GM19463 (cell line): ENCODE results near the gene RB1.
"Not testable (repeated sequence)": the region's sequence is repeated elsewhere in the genome, so short reads cannot be mapped to it uniquely, and the experiment has no call there.

ENCODE experiments used
- ATAC-seq: cut with Tn5 transposase; IDR thresholded peaks from one replicate; pipeline ENCODE4 v1.9.1; 2021; ENCODE audit warnings: mild to moderate bottlenecking, moderate library complexity; ENCODE audit not compliant: unreplicated experiment

RB1 gene

GRCh38 chr13:48448285-48448958 lies 144.9 kb downstream of the RB1 start:
- ATAC-seq = no peak

- no peak for ATAC-seq
Measured at GRCh38 chr13:48448959-48449614, 145.5 kb downstream of the RB1 start.

- no peak for ATAC-seq
Measured at GRCh38 chr13:48449656-48450055, 146.1 kb downstream of the RB1 start.

- ATAC-seq = not testable (repeated sequence)
Measured at GRCh38 chr13:48451196-48451595, 147.6 kb downstream of the RB1 start.

- ATAC-seq = no peak
Measured at GRCh38 chr13:48456546-48456945, 153.0 kb downstream of the RB1 start.

GRCh38 chr13:48457578-48458242 lies 154.2 kb downstream of the RB1 start:
- ATAC-seq = no peak

- ATAC-seq = no peak
Measured at GRCh38 chr13:48475230-48475629, 171.7 kb downstream of the RB1 start.

- no peak for ATAC-seq
Measured at GRCh38 chr13:48476215-48476614, 172.7 kb downstream of the RB1 start.

- ATAC-seq = no peak
Measured at GRCh38 chr13:48476686-48477085, 173.1 kb downstream of the RB1 start.

- peak; percentile 64 for ATAC-seq
Measured at GRCh38 chr13:48477191-48477855, 173.8 kb downstream of the RB1 start.

- no peak for ATAC-seq
Measured at GRCh38 chr13:48478391-48478790, 174.8 kb downstream of the RB1 start.

- ATAC-seq = no peak
Measured at GRCh38 chr13:48483575-48483974, 180.0 kb downstream of the RB1 start.

GRCh38 chr13:48485432-48485831 lies 181.9 kb downstream of the RB1 start:
- no peak for ATAC-seq

- ATAC-seq = no peak
Measured at GRCh38 chr13:48486362-48486761, 182.8 kb downstream of the RB1 start.

- no peak for ATAC-seq
Measured at GRCh38 chr13:48486836-48487235, 183.3 kb downstream of the RB1 start.

- no peak for ATAC-seq
Measured at GRCh38 chr13:48487968-48488367, 184.4 kb downstream of the RB1 start.

GRCh38 chr13:48488995-48489394 lies 185.4 kb downstream of the RB1 start:
- no peak for ATAC-seq

- no peak for ATAC-seq
Measured at GRCh38 chr13:48489666-48490065, 186.1 kb downstream of the RB1 start.

- ATAC-seq = no peak
Measured at GRCh38 chr13:48490241-48490640, 186.7 kb downstream of the RB1 start.

GRCh38 chr13:48491423-48492095 lies 188.0 kb downstream of the RB1 start:
- ATAC-seq = no peak

- peak; percentile 53 for ATAC-seq
Measured at GRCh38 chr13:48492096-48492440, 188.5 kb downstream of the RB1 start.
